GM19099 (cell line): Measurements from ENCODE around the gene MICAL3.

Experiments
- POLR2A ChIP-seq: IDR thresholded peaks from 3 replicates; pipeline ENCODE4 v1.6.1; 2011; ENCODE audit warnings: low read depth; ENCODE audit not compliant: insufficient read length; ENCODE audit errors: extremely low read depth

The MICAL3 gene

DNA sequence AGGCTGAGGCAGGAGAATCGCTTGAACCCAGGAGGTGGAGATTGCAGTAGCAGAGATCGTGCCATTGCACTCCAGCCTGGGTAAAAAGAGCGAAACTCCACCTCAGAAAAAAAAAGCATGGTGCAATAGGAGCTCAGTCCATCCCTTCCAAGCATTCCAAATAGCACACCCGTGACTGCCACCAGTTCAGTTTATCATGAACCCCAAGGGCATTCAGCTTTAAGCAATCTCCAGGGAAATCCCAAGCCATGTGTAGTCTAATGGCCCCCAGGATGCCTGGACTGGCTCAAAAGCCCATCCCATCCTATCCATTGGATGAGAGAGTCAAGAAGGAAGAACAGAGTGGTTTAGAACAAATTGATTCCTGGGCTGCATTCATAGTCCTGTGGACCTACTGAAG, 16.2 kb downstream of the MICAL3 start:
- TF ChIP-seq POLR2A, result no peak

DNA sequence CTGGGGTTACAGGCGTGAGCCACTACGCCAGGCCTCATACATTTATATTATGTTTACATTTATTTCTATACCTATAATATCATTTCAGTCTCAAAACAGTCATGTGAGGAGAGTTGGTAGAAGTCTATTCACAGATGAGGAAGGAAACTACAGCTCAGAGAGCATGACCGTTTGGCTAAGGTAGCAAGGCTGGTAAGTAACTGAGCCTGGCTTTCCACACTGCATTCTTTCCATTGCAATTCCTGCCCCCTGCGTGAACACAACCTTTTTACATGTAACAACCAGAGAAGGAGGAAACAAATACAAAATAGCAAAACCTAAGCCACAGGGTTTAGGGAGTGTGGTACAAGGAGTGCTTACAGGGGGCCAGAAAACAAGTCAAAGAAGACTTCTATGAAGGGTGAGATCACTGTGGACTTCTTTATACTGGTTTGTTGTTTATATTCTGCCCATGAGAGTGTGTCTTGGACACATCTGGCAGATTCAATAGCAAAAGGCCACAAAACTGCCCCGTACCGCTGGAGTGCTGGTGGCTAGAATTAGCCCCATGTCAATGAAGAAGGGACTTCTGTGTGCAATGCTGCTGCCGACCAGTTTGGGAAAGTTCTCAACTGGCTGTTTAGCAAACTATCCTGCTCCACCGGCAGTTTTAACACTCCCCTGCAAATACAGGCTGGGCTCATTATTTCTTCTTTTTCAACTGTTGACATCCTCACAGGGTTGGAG, 19.0 kb downstream of the MICAL3 start:
- TF ChIP-seq POLR2A, result no peak

DNA sequence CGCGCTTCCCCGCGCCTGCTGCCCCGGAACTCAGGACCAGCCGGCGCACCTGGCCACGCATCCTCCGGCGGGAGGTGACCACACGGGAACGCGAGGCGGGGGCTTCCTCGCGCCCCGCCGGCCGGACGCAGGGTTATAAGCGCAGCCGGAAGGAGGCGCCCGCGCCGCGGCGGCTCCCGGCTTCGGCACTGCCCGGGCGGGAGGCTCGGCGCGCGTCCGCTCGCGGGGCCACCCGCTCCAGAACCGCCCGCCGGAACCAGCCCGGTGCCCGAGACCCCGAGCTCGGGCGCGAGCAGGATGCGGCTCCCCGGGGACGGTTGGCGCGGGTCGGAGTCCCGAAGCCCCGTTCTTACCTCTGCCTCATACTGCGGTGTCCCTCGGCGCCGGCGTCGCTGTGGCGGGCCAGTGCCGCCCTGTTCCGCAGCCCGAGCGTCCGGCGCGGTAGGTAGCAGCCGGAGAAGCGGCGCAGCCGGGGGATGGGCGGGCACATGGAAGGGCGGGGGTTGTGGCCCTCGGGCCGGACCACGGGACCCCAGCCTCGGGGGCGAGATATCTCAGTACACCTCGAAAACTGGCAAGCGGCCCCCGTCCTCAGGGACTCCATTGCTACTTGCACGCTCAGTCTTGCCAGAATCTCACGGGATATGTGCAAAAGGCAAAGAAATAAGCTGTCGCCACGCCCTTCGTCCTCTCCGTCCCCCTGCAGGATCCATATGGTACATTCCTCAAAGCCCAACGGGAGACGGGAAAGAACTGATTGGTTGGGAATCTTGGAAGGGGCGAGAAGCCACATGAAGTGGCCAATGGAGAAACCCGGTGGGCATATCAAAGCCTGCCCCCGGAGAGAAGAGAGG, 23.1 kb downstream of the MICAL3 start:
- no peak for TF ChIP-seq POLR2A

DNA sequence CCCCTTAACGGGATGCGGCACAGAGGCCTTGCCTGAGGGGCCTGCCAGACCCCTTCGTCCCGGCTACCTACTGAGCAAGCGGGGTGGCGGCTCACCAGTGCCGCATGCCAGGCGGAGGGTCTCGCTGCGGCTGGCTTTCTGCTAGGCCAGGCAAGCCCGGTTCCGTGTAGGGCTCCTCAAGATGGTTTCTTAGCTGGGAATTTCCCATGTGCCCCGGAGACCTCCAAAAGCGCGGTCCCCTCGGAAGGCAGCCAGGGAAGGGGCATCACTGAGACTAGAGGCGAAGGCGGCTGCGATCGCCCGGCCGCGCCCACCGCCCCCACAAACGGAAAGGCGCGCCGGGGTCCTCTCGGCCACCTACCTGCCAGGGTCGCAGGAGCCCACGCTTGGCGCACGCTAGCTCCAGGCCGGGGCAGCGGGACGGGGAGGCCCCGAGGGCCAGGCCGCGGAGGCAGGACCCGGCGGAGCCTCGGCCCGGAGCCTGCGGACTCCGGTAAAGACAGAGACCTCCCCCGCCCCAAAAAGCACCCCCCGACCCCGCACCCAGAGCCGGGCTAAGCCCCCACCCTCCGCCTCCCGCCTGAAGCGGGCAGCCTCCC, 23.8 kb downstream of the MICAL3 start:
- no peak for TF ChIP-seq POLR2A

DNA sequence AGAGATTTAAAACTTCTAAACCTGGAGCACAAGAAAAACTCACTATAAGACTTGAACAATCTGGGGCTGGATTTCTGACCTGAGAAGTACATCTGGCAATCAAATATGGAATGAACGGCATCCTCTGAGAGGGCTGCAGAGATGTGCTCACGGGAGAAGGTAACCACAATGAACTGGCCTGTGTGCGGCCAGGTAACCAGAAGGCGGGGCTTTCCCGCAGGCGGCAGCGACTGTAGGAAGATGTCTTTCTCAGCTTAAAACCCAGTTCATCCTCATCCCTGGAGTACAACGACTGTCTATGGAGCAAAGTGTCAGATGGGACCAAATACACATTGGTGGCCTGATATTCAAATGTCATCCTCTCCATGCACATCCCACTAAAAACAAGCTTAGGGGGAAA, 24.5 kb downstream of the MICAL3 start:
- no peak for TF ChIP-seq POLR2A

DNA sequence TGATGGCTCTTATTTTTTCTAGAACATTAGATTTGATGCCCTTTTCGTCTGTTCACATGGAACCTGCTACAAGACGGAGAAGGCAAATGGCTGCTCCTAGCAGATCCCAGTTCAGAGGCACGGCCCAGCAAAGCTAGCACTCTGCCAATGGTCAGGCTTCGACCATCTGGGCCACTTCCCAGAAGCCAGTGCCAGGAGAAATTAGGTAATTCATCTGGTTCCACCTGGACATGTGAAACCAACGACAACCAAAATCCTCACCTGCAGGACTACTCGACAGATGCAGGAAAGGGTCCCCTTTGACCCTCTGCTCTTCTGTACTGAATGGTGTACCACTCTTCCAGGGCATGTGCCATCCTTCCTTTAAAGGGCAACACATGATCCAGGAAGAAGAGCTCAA, 25.4 kb downstream of the MICAL3 start:
- no peak for TF ChIP-seq POLR2A

DNA sequence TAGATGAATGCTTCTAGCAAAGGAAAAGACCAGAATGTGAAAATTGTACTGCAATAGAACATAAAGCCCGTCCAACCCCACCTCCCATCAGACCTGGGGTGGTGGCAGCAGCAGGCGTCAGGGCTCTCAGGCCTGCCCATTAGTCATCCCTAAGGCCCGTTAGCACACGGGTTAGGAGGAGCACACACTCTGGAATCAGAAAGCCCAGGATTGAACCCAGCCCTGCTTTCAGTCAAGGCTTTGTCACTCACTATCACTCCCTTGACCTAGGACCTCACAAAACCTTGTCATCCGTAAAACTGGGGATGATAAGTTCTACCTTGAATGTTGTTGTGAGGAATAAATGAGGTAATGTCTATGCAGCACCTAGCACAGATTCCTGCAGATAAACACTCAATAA, 26.9 kb downstream of the MICAL3 start:
- no peak for TF ChIP-seq POLR2A

DNA sequence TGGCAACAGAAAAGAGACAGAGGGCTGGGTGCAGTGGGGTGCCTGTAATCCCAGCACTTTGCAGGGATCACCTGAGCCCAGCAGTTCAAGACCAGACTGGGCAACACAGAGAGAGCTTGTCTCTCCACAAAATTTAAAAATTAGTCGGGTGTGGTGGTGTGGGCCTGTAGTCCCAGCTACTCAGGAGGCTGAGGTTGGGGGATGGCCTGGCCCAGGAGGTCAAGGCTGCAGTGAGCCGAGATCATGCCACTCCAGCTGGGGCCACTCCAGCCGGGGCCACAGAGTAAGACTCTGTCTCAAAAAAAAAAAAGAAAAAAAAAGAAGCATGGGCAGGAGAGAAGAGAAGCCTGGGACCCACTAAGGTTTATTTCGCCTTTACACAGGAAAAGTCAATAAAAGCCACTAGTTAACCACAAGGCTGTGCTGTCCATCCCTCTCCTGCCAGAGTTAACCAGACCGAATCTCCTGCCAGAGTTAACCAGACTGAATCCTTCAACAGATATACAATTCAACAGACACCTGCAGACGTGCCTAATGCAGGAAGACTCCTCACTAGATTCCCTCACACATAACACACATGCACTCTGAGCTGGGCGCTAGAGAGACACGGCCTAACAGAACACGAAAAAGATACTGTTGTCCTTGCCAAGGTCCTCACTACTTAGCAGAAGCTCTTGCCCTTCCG, 29.8 kb downstream of the MICAL3 start:
- TF ChIP-seq POLR2A, result no peak

DNA sequence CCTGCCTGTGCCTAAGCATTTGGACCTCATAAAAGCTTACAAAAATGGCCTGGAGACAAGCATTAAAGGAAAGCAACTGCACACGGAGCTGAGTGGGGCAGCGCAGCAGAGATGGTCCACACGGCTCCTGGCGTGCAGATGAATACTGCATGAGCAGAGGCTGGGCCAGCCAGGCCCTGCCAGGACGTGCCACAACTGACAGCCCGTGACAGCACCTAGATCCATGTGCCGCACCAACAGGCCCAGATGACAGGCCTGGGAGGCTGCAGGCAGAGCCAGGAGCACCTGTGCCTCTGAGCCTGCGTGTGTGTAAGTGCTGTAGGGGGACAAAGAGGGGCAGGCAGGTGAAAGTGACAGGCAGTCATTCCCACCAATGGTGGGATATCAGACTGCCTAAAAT, 33.4 kb downstream of the MICAL3 start:
- TF ChIP-seq POLR2A, result no peak

DNA sequence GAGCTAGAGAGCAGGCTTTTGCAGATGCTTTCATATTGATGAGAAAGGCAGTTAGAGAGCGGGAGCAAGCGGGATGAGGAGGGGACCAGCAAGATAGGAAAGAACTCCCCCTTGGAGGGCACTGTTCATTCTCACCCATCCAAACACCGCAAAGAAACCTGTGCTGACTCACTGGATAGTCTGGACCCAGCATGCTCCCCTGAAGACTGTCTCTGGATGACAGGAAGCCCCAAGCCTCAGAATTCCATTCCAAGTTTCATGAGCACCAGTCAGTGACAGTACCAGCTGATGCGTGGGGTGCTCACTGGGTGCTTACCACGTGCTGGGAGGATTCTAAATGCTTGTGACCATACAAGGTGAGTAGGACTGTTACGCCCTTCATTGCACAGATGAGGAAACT, 34.2 kb downstream of the MICAL3 start:
- TF ChIP-seq POLR2A, result no peak

DNA sequence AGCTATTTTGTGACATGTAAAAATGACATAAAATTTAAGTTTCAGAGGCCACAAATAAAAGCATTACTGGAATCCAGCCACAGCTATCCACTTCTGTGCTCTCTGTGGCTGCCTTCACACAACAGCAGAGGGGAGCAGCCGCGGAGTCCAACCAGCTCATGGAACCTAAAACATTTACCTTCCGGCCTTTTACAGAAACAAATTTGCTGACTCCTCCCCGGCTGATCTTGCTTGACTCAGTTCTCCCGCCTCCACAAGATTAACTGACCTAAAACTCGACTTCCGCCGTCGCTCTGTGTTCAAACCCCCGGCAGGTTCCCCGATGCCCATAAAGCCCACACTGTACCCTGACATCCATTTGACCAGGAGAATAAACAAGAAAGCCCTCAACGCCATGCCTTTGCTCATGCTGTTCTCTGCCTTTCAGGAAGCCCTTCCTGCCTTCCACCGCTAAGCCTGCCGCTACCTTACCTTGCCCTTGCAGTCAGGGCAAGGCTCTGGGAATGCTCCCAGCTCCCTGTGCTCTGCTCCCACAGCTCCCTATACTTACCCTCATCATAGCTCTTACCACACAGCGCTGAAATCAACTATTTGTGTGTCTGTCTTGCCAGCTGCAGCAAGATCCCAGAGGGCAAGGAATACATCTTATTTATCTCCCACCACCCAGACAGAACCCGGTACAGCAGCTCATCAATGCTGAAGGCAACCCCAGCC, 35.4 kb downstream of the MICAL3 start:
- no peak for TF ChIP-seq POLR2A

DNA sequence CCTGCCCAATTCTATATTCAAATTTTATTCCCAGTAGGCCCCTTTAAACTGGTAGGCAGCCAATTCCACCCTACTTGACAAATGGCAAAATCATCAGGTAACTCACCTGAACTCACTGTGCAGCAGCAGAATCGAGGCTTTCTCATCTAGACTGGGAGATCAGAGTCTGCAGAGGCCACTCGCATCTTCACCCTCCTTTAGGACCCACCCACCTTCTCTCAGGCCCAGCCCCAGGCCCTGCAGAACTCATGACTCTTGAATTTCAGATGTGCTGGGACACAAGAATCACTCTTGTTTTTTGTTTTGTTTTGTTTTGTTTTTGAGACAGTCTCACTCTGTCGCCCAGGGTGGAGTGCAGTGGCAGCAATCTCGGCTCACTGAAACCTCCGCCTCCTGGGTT, 38.8 kb downstream of the MICAL3 start:
- TF ChIP-seq POLR2A, result no peak

DNA sequence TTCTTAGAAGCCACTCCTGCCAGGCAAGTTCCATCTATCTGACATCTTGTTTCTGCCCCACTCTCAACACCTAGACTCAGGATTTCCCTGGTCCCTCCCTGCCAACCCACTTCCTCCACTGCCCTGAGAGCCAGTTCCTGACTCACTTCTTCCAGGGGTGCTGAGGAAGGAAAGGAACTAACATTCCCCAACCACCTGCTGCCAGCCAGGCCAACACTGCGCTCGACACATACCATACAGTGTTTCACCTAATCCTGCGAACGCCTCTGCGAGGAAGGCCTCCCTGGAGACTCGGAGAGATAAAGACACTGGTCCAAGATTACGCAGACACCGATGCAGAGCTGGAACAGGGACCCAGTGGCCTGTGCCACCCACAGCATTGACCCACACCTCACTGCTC, 40.2 kb downstream of the MICAL3 start:
- TF ChIP-seq POLR2A, result no peak

DNA sequence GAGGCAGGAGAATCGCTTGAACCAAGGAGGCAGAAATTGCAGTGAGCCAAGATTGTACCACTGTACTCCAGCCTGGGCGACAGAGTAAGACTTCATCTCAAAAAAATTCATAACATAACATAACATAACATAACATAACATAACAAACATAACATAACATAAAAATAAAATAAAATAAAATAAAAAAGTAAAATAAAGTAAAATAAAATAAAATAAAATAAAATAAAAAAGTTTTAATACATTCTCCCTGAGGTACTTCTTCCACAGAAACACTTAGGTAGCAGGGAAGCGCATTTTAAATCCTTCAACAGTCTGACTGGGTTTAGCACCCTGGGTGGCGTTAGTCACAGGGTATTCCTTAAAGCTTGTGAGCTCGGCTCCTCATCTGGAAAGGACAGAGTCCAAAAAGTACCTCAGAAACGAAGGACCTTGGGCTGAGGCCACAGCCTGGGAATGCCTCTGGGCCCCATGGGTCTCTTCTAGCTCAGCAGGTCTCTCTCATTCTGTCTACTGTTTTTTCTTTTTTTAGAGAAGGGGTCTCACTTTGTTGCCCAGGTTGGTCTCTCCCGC, 41.7 kb downstream of the MICAL3 start:
- TF ChIP-seq POLR2A, result no peak

DNA sequence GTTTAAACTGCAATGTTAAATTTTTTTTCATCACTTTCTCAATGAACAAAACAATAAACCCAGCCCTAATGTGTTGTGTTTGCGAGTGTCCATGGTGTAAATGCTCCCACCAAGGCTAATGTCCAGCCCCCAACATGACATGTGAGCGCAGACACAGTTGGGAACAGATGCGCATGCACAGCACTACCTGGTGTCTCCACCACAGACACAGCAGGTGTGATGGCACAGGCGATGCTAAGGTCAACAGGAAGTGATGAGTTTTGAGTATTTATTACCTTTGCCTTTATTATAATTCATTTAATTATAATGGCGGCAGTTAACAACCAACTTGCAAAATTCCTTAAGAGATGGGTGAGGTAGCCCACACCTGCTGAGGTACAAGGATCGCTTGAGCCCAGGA, 42.9 kb downstream of the MICAL3 start:
- TF ChIP-seq POLR2A, result no peak

DNA sequence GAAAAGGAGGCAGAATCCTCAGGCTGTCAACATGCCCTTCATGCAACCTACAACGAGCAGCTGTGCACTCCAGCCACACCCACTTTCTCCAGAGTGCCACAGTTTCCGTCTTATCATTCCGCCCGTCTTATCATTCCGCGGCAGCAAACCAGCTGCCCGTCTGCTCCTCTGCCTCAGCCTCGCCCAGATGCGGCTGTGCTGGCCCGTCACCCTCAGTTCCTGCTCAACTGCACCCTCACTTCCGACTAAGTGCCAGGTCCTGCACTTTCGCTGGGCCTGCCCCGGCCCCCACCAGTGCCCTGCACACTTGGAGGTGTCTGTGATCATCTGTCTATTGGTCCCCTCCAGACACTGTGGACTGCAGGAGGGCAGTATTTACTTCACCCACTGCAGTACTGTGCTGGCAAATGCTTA, 43.7 kb downstream of the MICAL3 start:
- TF ChIP-seq POLR2A, result no peak
